Endothelial cell of umbilical vein (primary cell): ENCODE results near the gene TRPT1. TPM values are rescaled to one million over a fixed set of nuclear protein-coding genes. Genes with fewer than 3 reads are reported as not detected.

Experiments used
- BruUV-seq: library from RNA; stranded (reverse); fragments of 400-500 nt; replicated peaks from 2 replicates; lab custom pipeline; 2021; lab: Mats Ljungman, UMichigan
- CTCF ChIA-PET: fragments of 300-600, 350-600 bp; sonication (Branson Sonifier 250); formaldehyde crosslinking; loops from one replicate; lab custom pipeline; 2021; ENCODE audit warnings: antibody characterized with exemption, inconsistent platforms; lab: Charles Lee
- POLR2A ChIA-PET: fragments of 300-600, 350-600 bp; sonication (Branson Sonifier 250); formaldehyde crosslinking; loops from one replicate; lab custom pipeline; 2021; ENCODE audit warnings: antibody characterized with exemption, inconsistent platforms; lab: Charles Lee
- DNase-seq: peaks from one replicate; pipeline ENCODE4 v3.0.0-alpha.2; 2011; ENCODE audit warnings: low read depth, low spot score
- FAIRE-seq: peaks from 2 replicates; lab custom pipeline; 2011; peaks lifted over from hg19 to GRCh38; lab: Jason Lieb, UNC
- H2AFZ ChIP-seq: 2 replicates; pipeline ENCODE4 v1.6.0; 2012; ENCODE audit warnings: low read depth, low read length, control low read depth, inconsistent platforms
- H3K27ac ChIP-seq: 2 replicates; pipeline ENCODE4 v1.5.1; 2011; ENCODE audit warnings: low read depth, mild to moderate bottlenecking, control low read depth, low read length, moderate library complexity; ENCODE audit not compliant: insufficient read depth
- H3K27me3 ChIP-seq, 2 experiments: 2 replicates each; pipeline versions ENCODE4 v1.6.0 to v1.6.1; 2011; ENCODE audit warnings: low read length in 2 of 2, mixed read lengths in 1 of 2; ENCODE audit not compliant: control insufficient read depth in 2 of 2, insufficient read depth in 2 of 2
- H3K36me3 ChIP-seq, 2 experiments: 2 replicates in 1 of 2; 3 replicates in 1 of 2; pipeline ENCODE4 v1.5.1; 2011; ENCODE audit warnings: low read length in 2 of 2, mild to moderate bottlenecking in 1 of 2, moderate library complexity in 1 of 2; ENCODE audit not compliant: control insufficient read depth in 2 of 2, insufficient read depth in 2 of 2; ENCODE audit errors: extremely low read depth in 1 of 2
- H3K4me1 ChIP-seq: 3 replicates; pipeline ENCODE4 v1.5.1; 2011; ENCODE audit warnings: mild to moderate bottlenecking, low read length; ENCODE audit not compliant: control insufficient read depth, insufficient read depth; ENCODE audit errors: extremely low read depth
- H3K4me2 ChIP-seq: 2 replicates; pipeline ENCODE4 v1.6.1; 2011; ENCODE audit warnings: low read length, control low read depth, mixed read lengths; ENCODE audit not compliant: insufficient read depth
- H3K4me3 ChIP-seq, 3 experiments: fragments of 200-600 bp in 1 of 3; sonication (generic), shearing (Covaris generic) in 1 of 3; replicated peaks in 1 of 3; 2 replicates each; pipeline ENCODE4 v1.5.1; 2011 to 2016; ENCODE audit warnings: control low read depth in 3 of 3, low read length in 3 of 3, mild to moderate bottlenecking in 2 of 3, inconsistent platforms in 1 of 3, low read depth in 1 of 3, moderate library complexity in 1 of 3; ENCODE audit not compliant: insufficient read depth in 1 of 3
- H3K79me2 ChIP-seq: 2 replicates; pipeline ENCODE4 v1.6.0; 2012; ENCODE audit warnings: low read length, inconsistent platforms; ENCODE audit not compliant: control insufficient read depth, insufficient read depth
- H3K9ac ChIP-seq: replicated peaks from 2 replicates; pipeline ENCODE3; 2011; ENCODE audit warnings: low read length, control low read depth; ENCODE audit not compliant: insufficient read depth; ENCODE audit errors: extremely low read depth
- H3K9me1 ChIP-seq: replicated peaks from 3 replicates; pipeline ENCODE4 v1.6.0; 2011; ENCODE audit warnings: mild to moderate bottlenecking, low read length; ENCODE audit not compliant: control insufficient read depth, insufficient read depth; ENCODE audit errors: extremely low read depth
- H3K9me3 ChIP-seq: replicated peaks from 2 replicates; pipeline ENCODE4 v1.5.1; 2012; ENCODE audit warnings: low read length, inconsistent platforms; ENCODE audit not compliant: control insufficient read depth, insufficient read depth
- H4K20me1 ChIP-seq: replicated peaks from 2 replicates; pipeline ENCODE3; 2011; ENCODE audit warnings: mild to moderate bottlenecking, low read length; ENCODE audit not compliant: control insufficient read depth, insufficient read depth; ENCODE audit errors: extremely low read depth
- EZH2 ChIP-seq: IDR thresholded peaks from 2 replicates; pipeline ENCODE4 v1.6.1; 2012; ENCODE audit warnings: borderline replicate concordance, low read depth, mild to moderate bottlenecking, moderate library complexity, low read length, inconsistent platforms; ENCODE audit not compliant: severe bottlenecking
- FOS ChIP-seq: IDR thresholded peaks from 2 replicates; pipeline ENCODE4 v1.6.1; 2011; ENCODE audit warnings: mild to moderate bottlenecking, low read length, moderate library complexity, borderline replicate concordance; ENCODE audit not compliant: insufficient read depth
- GATA2 ChIP-seq: IDR thresholded peaks from 2 replicates; pipeline ENCODE4 v1.7.0; 2011; ENCODE audit warnings: low read depth, mild to moderate bottlenecking, moderate library complexity, mixed read lengths, low read length; ENCODE audit not compliant: insufficient read length, insufficient read depth
- JUN ChIP-seq: IDR thresholded peaks from 2 replicates; pipeline ENCODE4 v1.6.1; 2011; ENCODE audit warnings: borderline replicate concordance, low read depth; ENCODE audit not compliant: insufficient read length, insufficient read depth
- MYC ChIP-seq: IDR thresholded peaks from one replicate; pipeline ENCODE4 v1.6.1; 2011; ENCODE audit warnings: mild to moderate bottlenecking, low read depth, low read length
- POLR2A ChIP-seq: IDR thresholded peaks from 2 replicates; pipeline ENCODE4 v1.6.1; 2012; ENCODE audit warnings: low read depth, mild to moderate bottlenecking, control low read depth, low read length
- POLR2AphosphoS5 ChIP-seq: IDR thresholded peaks from 2 replicates; pipeline ENCODE4 v1.6.1; 2012; ENCODE audit warnings: low read depth, mild to moderate bottlenecking, control low read depth, low read length, moderate library complexity; ENCODE audit not compliant: insufficient read depth
- dilution Hi-C: fragments of 300-500 bp; cut with MboI; formaldehyde crosslinking; loops from one replicate; pipeline ENCODE4 v1.15.0; 2019; ENCODE audit warnings: low sequenced_read_pairs; ENCODE audit not compliant: extremely low pct_ligation_motif_present
- intact Hi-C: fragments of 100-400 bp; cut with micrococcal nuclease; formaldehyde crosslinking; loops from one replicate; pipeline ENCODE4 v1.10.0; 2022
- polyA plus RNA-seq, 4 experiments: library from polyadenylated mRNA; depleted of rRNA in 3 of 4; stranded (reverse) in 3 of 4; unstranded in 1 of 4; fragments of >200 nt; gene quantifications; 2 replicates each; pipeline versions ENCODE4 v1.2.1 to v1.2.3, GENCODE V29; 2011 to 2012; ENCODE audit warnings: missing spikeins in 1 of 4
- total RNA-seq: library from RNA; stranded (reverse); gene quantifications from 2 replicates; pipeline ENCODE4 v1.2.3, GENCODE V29; 2021
- TF ChIP-seq, protein P1 (sequence below), 2 donors: IDR thresholded peaks; 1 replicate in 1 of 2; 2 replicates in 1 of 2; pipeline ENCODE4 v1.5.1; 2011; ENCODE audit warnings: low read length in 2 of 2, mild to moderate bottlenecking in 2 of 2, moderate library complexity in 2 of 2, control low read depth in 1 of 2, inconsistent platforms in 1 of 2, low read depth in 1 of 2; ENCODE audit not compliant: insufficient read depth in 1 of 2; ENCODE audit errors: extremely low read depth in 1 of 2
- TF ChIP-seq, protein P2 (sequence below): IDR thresholded peaks from 2 replicates; pipeline ENCODE4 v1.6.1; 2011; ENCODE audit not compliant: insufficient read depth, insufficient read length

The TRPT1 gene
- total and polyA plus RNA-seq, 2 donors (not counting 3 experiments of a cell fraction or from before 2014, with no cell fraction given): 26.2 to 56.6 TPM

DNA sequence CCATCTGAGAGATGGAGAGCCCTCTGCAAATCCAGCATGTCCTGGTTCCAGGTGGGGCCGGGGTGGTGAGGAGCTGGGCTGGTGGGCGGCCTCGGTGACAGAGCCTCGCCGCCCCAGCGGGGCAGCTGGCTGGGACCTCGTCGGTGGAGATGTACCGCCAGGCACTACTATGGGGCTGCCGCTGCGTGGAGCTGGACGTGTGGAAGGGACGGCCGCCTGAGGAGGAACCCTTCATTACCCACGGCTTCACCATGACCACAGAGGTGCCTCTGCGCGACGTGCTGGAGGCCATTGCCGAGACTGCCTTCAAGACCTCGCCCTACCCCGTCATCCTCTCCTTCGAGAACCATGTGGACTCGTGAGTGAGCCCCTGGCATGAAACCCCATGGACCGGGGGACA, 32.4 kb upstream of the TRPT1 start:
- POLR2A ChIA-PET: no interaction called here
- DNase-seq (no peak), FAIRE-seq (no peak)
- peaks cover 14% of the 10 kb centered on the region for H3K79me2 ChIP-seq
- CTCF ChIA-PET: interaction anchor here (0.7 to 1.1 kb wide), 5 partner anchors 10 to 54 kb away, joined by 3 read pairs; partner anchors contain the start of genes CATSPERZ and FERMT3
- H3K4me2 ChIP-seq: no peak overlapping the region
- no peaks in the 10 kb centered on the region for H3K9me1 ChIP-seq
- no peak overlapping the region for H3K4me3 ChIP-seq
- no TSS peak for BruUV-seq
- no peaks in the 10 kb centered on the region for H4K20me1 ChIP-seq
- peaks cover 16 to 44% of the 10 kb centered on the region in 2 experiments for H3K36me3 ChIP-seq
- H3K27me3 ChIP-seq: no peaks in the 10 kb centered on the region
- H3K4me1 ChIP-seq: peaks cover 9% of the 10 kb centered on the region
- no peak overlapping the region for H3K27ac ChIP-seq
- no peaks in the 10 kb centered on the region for H3K9me3 ChIP-seq
- no peak for TF ChIP-seq EZH2
- no peak for TF ChIP-seq POLR2AphosphoS5
- intact Hi-C loops: no loop called here
- no peak overlapping the region for H2AFZ ChIP-seq
- no peak overlapping the region for H3K9ac ChIP-seq
- dilution Hi-C loops: no loop called here

DNA sequence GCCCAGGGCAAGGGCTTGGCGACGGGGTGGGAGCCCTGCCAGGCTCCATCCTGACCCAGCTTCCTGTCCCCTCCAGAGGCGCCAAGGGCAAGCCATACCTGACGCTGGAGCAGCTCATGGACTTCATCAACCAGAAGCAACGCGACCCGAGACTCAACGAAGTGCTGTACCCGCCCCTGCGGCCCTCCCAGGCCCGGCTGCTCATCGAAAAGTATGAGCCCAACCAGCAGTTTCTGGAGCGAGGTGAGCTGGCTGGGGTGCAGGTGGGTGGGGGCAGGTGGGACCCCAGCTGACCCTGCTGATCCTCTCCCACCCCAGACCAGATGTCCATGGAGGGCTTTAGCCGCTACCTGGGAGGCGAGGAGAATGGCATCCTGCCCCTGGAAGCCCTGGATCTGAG, 30.3 kb upstream of the TRPT1 start:
- intact Hi-C loops: no loop called here
- DNase-seq (no peak), FAIRE-seq (no peak)
- POLR2A ChIA-PET: no interaction called here
- no peak overlapping the region for H3K4me3 ChIP-seq
- H3K9ac ChIP-seq: no peak overlapping the region
- no peak overlapping the region for H3K27ac ChIP-seq
- dilution Hi-C loops: no loop called here
- peaks cover 32% of the 10 kb centered on the region for H3K79me2 ChIP-seq
- peaks cover 15 to 38% of the 10 kb centered on the region in 2 experiments for H3K36me3 ChIP-seq
- H3K9me3 ChIP-seq: no peaks in the 10 kb centered on the region
- TF ChIP-seq POLR2A (no peak), FOS (no peak), POLR2AphosphoS5 (no peak), EZH2 (no peak), MYC (no peak), JUN (no peak), GATA2 (no peak)
- TF ChIP-seq, protein P1, sequence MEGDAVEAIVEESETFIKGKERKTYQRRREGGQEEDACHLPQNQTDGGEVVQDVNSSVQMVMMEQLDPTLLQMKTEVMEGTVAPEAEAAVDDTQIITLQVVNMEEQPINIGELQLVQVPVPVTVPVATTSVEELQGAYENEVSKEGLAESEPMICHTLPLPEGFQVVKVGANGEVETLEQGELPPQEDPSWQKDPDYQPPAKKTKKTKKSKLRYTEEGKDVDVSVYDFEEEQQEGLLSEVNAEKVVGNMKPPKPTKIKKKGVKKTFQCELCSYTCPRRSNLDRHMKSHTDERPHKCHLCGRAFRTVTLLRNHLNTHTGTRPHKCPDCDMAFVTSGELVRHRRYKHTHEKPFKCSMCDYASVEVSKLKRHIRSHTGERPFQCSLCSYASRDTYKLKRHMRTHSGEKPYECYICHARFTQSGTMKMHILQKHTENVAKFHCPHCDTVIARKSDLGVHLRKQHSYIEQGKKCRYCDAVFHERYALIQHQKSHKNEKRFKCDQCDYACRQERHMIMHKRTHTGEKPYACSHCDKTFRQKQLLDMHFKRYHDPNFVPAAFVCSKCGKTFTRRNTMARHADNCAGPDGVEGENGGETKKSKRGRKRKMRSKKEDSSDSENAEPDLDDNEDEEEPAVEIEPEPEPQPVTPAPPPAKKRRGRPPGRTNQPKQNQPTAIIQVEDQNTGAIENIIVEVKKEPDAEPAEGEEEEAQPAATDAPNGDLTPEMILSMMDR (IDR thresholded peaks at IDR 0.05; ENCODE audit: extremely low read depth in 1 of 2, insufficient read depth in 1 of 2, low read depth in 1 of 2, low read length in 2 of 2): no peak
- TF ChIP-seq, protein P2, sequence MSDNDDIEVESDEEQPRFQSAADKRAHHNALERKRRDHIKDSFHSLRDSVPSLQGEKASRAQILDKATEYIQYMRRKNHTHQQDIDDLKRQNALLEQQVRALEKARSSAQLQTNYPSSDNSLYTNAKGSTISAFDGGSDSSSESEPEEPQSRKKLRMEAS: no peak
- H3K4me2 ChIP-seq: no peak overlapping the region
- CTCF ChIA-PET: interaction anchor here (0.9 to 1.5 kb wide), 3 partner anchors 13 to 52 kb away, joined by 4 to 5 read pairs (median 4); no protein-coding TSS in a partner anchor
- H2AFZ ChIP-seq: no peak overlapping the region
- no peaks in the 10 kb centered on the region for H3K9me1 ChIP-seq
- H3K27me3 ChIP-seq: no peaks in the 10 kb centered on the region
- BruUV-seq: no TSS peak
- H4K20me1 ChIP-seq: no peaks in the 10 kb centered on the region
- peaks cover 14% of the 10 kb centered on the region for H3K4me1 ChIP-seq
